MM.1S (cell line): ENCODE results near the gene UNC13C.

Source experiments
- DNase-seq: peaks from one replicate; pipeline ENCODE4 v3.0.0-alpha.2; 2015
- H2AFZ ChIP-seq: fragments of 300-600 bp; sonication (generic); 2 replicates; pipeline ENCODE4 v1.6.0; 2016; ENCODE audit warnings: antibody characterized with exemption, low read length
- H3F3A ChIP-seq: fragments of 300-600 bp; sonication (generic); 2 replicates; pipeline ENCODE4 v1.6.1; 2016; ENCODE audit warnings: mild to moderate bottlenecking, antibody characterized with exemption, low read length, moderate library complexity, mixed read lengths; ENCODE audit not compliant: insufficient read depth
- H3K27ac ChIP-seq: fragments of 300-600 bp; sonication (generic); 2 replicates; pipeline ENCODE4 v1.5.1; 2016; ENCODE audit warnings: mild to moderate bottlenecking, low read length
- H3K27me3 ChIP-seq: fragments of 300-600 bp; sonication (generic); replicated peaks from 2 replicates; pipeline ENCODE4 v1.6.0; 2016; ENCODE audit warnings: low read length; ENCODE audit not compliant: insufficient read depth
- H3K36me3 ChIP-seq: fragments of 300-600 bp; sonication (generic); replicated peaks from 2 replicates; pipeline ENCODE4 v1.6.1; 2016; ENCODE audit warnings: mild to moderate bottlenecking, low read length, mixed read lengths; ENCODE audit not compliant: insufficient read depth
- H3K4me1 ChIP-seq: fragments of 300-600 bp; sonication (generic); 2 replicates; pipeline ENCODE4 v1.6.1; 2016; ENCODE audit warnings: low read length, mixed read lengths
- H3K4me2 ChIP-seq: fragments of 300-600 bp; sonication (generic); 2 replicates; pipeline ENCODE4 v1.6.0; 2016; ENCODE audit warnings: low read depth, low read length
- H3K4me3 ChIP-seq: fragments of 300-600 bp; sonication (generic); 2 replicates; pipeline ENCODE4 v1.5.1; 2016; ENCODE audit warnings: low read length, mixed read lengths
- H3K79me2 ChIP-seq: fragments of 300-600 bp; sonication (generic); 2 replicates; pipeline ENCODE4 v1.6.1; 2016; ENCODE audit warnings: mixed run types, low read length, mixed read lengths
- H3K9ac ChIP-seq: fragments of 300-600 bp; sonication (generic); 2 replicates; pipeline ENCODE4 v1.6.1; 2016; ENCODE audit warnings: low read length, mixed read lengths
- H3K9me2 ChIP-seq: fragments of 300-600 bp; sonication (generic); replicated peaks from 2 replicates; pipeline ENCODE4 v1.6.1; 2016; ENCODE audit warnings: mild to moderate bottlenecking, low read length, mixed read lengths; ENCODE audit not compliant: insufficient read depth
- H3K9me3 ChIP-seq: fragments of 300-600 bp; sonication (generic); replicated peaks from 2 replicates; pipeline ENCODE4 v1.6.1; 2016; ENCODE audit warnings: mild to moderate bottlenecking, low read length, mixed read lengths; ENCODE audit not compliant: insufficient read depth
- H4K20me1 ChIP-seq: fragments of 300-600 bp; sonication (generic); 2 replicates; pipeline ENCODE4 v1.6.1; 2016; ENCODE audit warnings: mild to moderate bottlenecking, low read length, moderate library complexity, mixed read lengths; ENCODE audit not compliant: insufficient read depth
- EZH2 ChIP-seq: fragments of 300-600 bp; sonication (generic); optimal IDR thresholded peaks from 2 replicates; pipeline ENCODE3; 2017; ENCODE audit warnings: low read depth, mild to moderate bottlenecking, antibody characterized with exemption, low read length, mixed read lengths
- EZH2phosphoT487 ChIP-seq: fragments of 300-600 bp; sonication (generic); IDR thresholded peaks from 2 replicates; pipeline ENCODE4 v1.6.1; 2018; ENCODE audit warnings: antibody characterized with exemption, low read length
- TF ChIP-seq, protein P1 (sequence below): fragments of 300-600 bp; sonication (generic); IDR thresholded peaks from 2 replicates; pipeline ENCODE4 v1.5.1; 2016; ENCODE audit warnings: antibody characterized with exemption, low read length, mixed read lengths

Gene UNC13C

DNA sequence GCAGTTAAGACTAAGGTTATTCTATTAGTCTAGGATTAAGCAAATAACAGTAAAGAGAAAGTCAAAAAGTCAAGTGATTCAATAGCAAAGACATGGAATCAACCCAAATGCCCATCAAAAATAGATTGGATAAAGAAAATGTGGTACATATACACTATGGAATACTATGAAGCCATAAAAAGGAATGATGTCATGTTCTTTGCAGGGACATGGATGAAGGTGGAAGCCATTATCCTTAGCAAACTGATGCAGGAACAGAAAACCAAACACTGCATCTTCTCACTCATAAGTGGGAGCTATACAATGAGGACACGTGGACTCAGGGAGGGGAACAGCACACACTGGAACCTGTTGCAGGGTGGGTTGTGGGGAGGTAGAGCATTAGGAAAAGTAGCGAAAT, 29.0 kb downstream of the UNC13C start:
- H3K79me2 ChIP-seq = no peaks in the 10 kb centered on the region
- no peak overlapping the region for H3K4me3 ChIP-seq
- H3K27me3 ChIP-seq = no peaks in the 10 kb centered on the region
- H3K9me3 ChIP-seq = no peaks in the 10 kb centered on the region
- no peak for DNase-seq
- no peaks in the 10 kb centered on the region for H3F3A ChIP-seq
- no peaks in the 10 kb centered on the region for H4K20me1 ChIP-seq
- no peak overlapping the region for H2AFZ ChIP-seq
- no peak overlapping the region for H3K9ac ChIP-seq
- no peak overlapping the region for H3K27ac ChIP-seq
- no peak overlapping the region for H3K4me2 ChIP-seq
- no peaks in the 10 kb centered on the region; the same call in 1 of the 2 replicates for H3K9me2 ChIP-seq
- TF ChIP-seq, protein P1, sequence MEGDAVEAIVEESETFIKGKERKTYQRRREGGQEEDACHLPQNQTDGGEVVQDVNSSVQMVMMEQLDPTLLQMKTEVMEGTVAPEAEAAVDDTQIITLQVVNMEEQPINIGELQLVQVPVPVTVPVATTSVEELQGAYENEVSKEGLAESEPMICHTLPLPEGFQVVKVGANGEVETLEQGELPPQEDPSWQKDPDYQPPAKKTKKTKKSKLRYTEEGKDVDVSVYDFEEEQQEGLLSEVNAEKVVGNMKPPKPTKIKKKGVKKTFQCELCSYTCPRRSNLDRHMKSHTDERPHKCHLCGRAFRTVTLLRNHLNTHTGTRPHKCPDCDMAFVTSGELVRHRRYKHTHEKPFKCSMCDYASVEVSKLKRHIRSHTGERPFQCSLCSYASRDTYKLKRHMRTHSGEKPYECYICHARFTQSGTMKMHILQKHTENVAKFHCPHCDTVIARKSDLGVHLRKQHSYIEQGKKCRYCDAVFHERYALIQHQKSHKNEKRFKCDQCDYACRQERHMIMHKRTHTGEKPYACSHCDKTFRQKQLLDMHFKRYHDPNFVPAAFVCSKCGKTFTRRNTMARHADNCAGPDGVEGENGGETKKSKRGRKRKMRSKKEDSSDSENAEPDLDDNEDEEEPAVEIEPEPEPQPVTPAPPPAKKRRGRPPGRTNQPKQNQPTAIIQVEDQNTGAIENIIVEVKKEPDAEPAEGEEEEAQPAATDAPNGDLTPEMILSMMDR = no peak
- no peak for TF ChIP-seq EZH2phosphoT487
- TF ChIP-seq EZH2 = no peak
- H3K4me1 ChIP-seq = no peaks in the 10 kb centered on the region
- no peaks in the 10 kb centered on the region for H3K36me3 ChIP-seq

DNA sequence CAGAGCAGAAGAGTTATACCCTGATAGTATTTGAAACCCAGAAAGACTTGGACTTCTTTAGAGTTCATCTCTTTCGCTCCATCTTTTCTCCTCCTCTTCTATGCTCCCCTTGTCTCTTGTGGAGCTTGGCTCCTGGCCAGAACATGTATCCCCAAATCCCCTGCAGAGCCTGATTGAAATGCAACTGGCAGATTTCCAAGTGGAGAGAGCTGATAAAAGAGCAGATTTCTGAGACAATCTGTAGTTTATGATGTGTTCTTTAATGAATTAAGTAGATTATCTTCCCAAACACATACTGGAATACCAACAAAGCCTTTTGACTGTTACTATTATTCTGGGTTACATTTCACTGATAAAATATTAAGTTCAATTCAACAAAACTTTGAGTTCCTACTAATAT, 33.4 kb downstream of the UNC13C start:
- Histone ChIP-seq H3K4me1 (no peaks in the 10 kb centered on the region), H3K27me3 (no peaks in the 10 kb centered on the region), H3K4me2 (no peak overlapping the region), H3F3A (no peaks in the 10 kb centered on the region), H3K9me3 (no peaks in the 10 kb centered on the region), H3K27ac (no peak overlapping the region), H3K79me2 (no peaks in the 10 kb centered on the region), H3K9ac (no peak overlapping the region), H3K4me3 (no peak overlapping the region), H2AFZ (no peak overlapping the region), H4K20me1 (no peaks in the 10 kb centered on the region), H3K9me2 (no peaks in the 10 kb centered on the region), H3K36me3 (no peaks in the 10 kb centered on the region)
- TF ChIP-seq EZH2 = no peak
- TF ChIP-seq, protein P1 = no peak
- TF ChIP-seq EZH2phosphoT487 = no peak
- no peak for DNase-seq

DNA sequence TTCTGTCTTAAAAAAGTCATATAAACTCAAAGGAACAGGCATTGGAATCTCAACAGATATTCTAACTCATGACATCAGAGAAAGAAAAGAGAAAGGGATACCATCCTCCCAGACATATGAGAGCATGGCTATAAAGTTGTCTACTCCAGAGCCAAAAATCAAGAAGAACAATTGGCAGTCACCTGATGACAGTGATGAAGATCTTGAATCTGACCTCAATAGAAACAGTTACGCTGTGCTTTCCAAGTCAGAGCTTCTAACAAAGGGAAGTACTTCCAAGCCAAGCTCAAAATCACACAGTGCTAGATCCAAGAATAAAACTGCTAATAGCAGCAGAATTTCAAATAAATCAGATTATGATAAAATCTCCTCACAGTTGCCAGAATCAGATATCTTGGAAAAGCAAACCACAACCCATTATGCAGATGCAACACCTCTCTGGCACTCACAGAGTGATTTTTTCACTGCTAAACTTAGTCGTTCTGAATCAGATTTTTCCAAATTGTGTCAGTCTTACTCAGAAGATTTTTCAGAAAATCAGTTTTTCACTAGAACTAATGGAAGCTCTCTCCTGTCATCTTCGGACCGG, 35.9 kb downstream of the UNC13C start:
- TF ChIP-seq EZH2 (no peak), EZH2phosphoT487 (no peak)
- TF ChIP-seq, protein P1 = no peak
- Histone ChIP-seq H3K4me1 (no peaks in the 10 kb centered on the region), H3K27me3 (no peaks in the 10 kb centered on the region), H3F3A (no peaks in the 10 kb centered on the region), H3K9me3 (no peaks in the 10 kb centered on the region), H2AFZ (no peak overlapping the region), H4K20me1 (no peaks in the 10 kb centered on the region), H3K79me2 (no peaks in the 10 kb centered on the region), H3K36me3 (no peaks in the 10 kb centered on the region), H3K4me2 (no peak overlapping the region), H3K9me2 (no peaks in the 10 kb centered on the region), H3K9ac (no peak overlapping the region), H3K27ac (no peak overlapping the region), H3K4me3 (no peak overlapping the region)
- no peak for DNase-seq
